SK-N-SH treated with all-trans-retinoic acid at 6 μM for 48 hours (cell line): ENCODE measurements around the gene PKMYT1.

Source experiments
- ATAC-seq: fragments of 200-7000 bp; cut with Tn5 transposase; 3 replicates; pipeline ENCODE4 v1.9.1; 2020; ENCODE audit warnings: mild to moderate bottlenecking, moderate library complexity
- BACH2 ChIP-seq: fragments of 250-450 bp; sonication (Bioruptor Pico); IDR thresholded peaks from 2 replicates; pipeline ENCODE4 v1.9.0; 2021; ENCODE audit warnings: mild to moderate bottlenecking, borderline replicate concordance
- CSDC2 ChIP-seq: fragments of 250-450 bp; sonication (Bioruptor Pico); IDR thresholded peaks from 2 replicates; pipeline ENCODE4 v1.5.0; 2020; ENCODE audit warnings: mild to moderate bottlenecking, moderate library complexity
- ESRRG ChIP-seq: fragments of 250-450 bp; sonication (Bioruptor Pico); IDR thresholded peaks from 2 replicates; pipeline ENCODE4 v1.6.1; 2021; ENCODE audit warnings: mild to moderate bottlenecking
- GLIS3 ChIP-seq: fragments of 250-450 bp; sonication (Bioruptor Pico); IDR thresholded peaks from 2 replicates; pipeline ENCODE4 v1.5.0; 2020; ENCODE audit warnings: mild to moderate bottlenecking, moderate library complexity
- ISL1 ChIP-seq: fragments of 250-450 bp; sonication (Bioruptor Pico); IDR thresholded peaks from 2 replicates; pipeline ENCODE4 v2.1.2; 2022; ENCODE audit warnings: mild to moderate bottlenecking, moderate library complexity
- OSR1 ChIP-seq: fragments of 250-450 bp; sonication (Bioruptor Pico); IDR thresholded peaks from 2 replicates; pipeline ENCODE4 v1.8.0; 2022; ENCODE audit warnings: moderate library complexity, mild to moderate bottlenecking, inconsistent platforms
- POU6F1 ChIP-seq: fragments of 250-450 bp; sonication (Bioruptor Pico); IDR thresholded peaks from 2 replicates; pipeline ENCODE4 v1.8.0; 2021; ENCODE audit warnings: low read depth, mild to moderate bottlenecking, moderate library complexity, borderline replicate concordance
- SNAI2 ChIP-seq: fragments of 250-450 bp; sonication (Bioruptor Pico); IDR thresholded peaks from 2 replicates; pipeline ENCODE4 v1.5.0; 2020; ENCODE audit warnings: mild to moderate bottlenecking, moderate library complexity
- TCF4 ChIP-seq: fragments of 250-450 bp; sonication (Bioruptor Pico); IDR thresholded peaks from 2 replicates; pipeline ENCODE4 v1.8.0; 2021; ENCODE audit warnings: mild to moderate bottlenecking, moderate library complexity, borderline replicate concordance
- TOX ChIP-seq: fragments of 250-450 bp; sonication (Bioruptor Pico); IDR thresholded peaks from 2 replicates; pipeline ENCODE4 v1.8.0; 2021; ENCODE audit warnings: mild to moderate bottlenecking, moderate library complexity, borderline replicate concordance
- TSHZ2 ChIP-seq: fragments of 250-450 bp; sonication (Bioruptor Pico); IDR thresholded peaks from 2 replicates; pipeline ENCODE4 v1.5.0; 2020; ENCODE audit warnings: mild to moderate bottlenecking, moderate library complexity
- ZC3H10 ChIP-seq: fragments of 250-450 bp; sonication (Bioruptor Pico); IDR thresholded peaks from 2 replicates; pipeline ENCODE4 v1.5.1; 2021; ENCODE audit warnings: mild to moderate bottlenecking, moderate library complexity
- ZFP3 ChIP-seq: fragments of 250-450 bp; sonication (Bioruptor Pico); IDR thresholded peaks from 2 replicates; pipeline ENCODE4 v1.5.0; 2020; ENCODE audit warnings: mild to moderate bottlenecking, moderate library complexity
- ZNF70 ChIP-seq: fragments of 450-650 bp; formaldehyde crosslinking; IDR thresholded peaks from 2 replicates; pipeline ENCODE4 v1.5.0; 2020; ENCODE audit warnings: mild to moderate bottlenecking, moderate library complexity
- ZNF8 ChIP-seq: fragments of 450-650 bp; formaldehyde crosslinking; IDR thresholded peaks from 2 replicates; pipeline ENCODE4 v1.5.0; 2020; ENCODE audit warnings: mild to moderate bottlenecking, moderate library complexity
- TF ChIP-seq, protein P1 (sequence below): fragments of 250-450 bp; sonication (Bioruptor Pico); IDR thresholded peaks from 2 replicates; pipeline ENCODE4 v1.8.0; 2020; ENCODE audit warnings: mild to moderate bottlenecking, moderate library complexity, borderline replicate concordance
- TF ChIP-seq, protein P2 (sequence below): fragments of 250-450 bp; sonication (Bioruptor Pico); IDR thresholded peaks from 2 replicates; pipeline ENCODE4 v1.5.1; 2020; ENCODE audit warnings: low read depth, mild to moderate bottlenecking, moderate library complexity
- TF ChIP-seq, protein P3 (sequence below): fragments of 250-450 bp; sonication (Bioruptor Pico); IDR thresholded peaks from 2 replicates; pipeline ENCODE4 v1.5.1; 2021; ENCODE audit warnings: mild to moderate bottlenecking, moderate library complexity

The PKMYT1 gene

GRCh38 chr16:3021449-3022207 lies 41.4 kb upstream of the PKMYT1 start:
- ATAC-seq = peak; percentile 41

DNA sequence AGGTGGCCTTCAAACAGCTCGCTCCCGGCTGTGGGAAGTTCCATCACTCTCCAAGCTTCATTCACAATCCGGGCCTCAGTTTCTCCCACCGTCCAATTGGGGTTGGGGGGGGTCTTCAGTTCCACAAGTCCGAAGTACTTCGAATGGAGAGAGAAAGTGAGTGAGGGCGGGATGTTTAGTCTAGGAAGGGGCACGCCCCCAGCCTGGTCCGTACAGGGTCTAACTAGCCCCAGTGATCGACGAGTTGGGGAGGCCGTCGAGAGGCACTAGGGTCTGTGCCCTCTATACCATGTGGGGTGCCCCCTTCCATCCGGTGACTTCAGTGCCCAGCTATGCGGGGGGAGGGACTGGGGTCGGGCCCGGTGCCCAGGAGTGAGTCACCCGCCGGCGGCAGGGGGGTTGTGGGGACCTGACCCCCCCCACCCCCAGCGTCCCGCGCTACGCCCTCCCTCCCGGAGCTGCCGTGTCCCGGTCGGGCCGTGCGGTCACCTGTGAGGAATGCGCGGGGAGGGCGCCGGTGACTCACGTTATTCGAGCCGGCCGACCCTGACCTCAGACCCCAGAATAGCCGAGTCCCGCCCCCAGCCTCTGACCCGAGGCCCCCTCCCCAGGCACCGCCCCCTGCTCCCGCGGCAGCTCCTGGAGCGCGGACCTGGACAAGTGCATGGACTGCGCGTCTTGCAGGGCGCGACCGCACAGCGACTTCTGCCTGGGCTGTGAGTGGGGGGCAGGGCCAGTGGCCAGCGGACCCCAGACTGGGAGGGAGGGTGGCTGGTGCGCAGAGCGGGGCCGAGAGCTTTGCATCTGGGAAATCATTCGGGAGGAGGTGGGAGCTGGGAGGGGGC lies 40.6 kb upstream of the PKMYT1 start:
- ATAC-seq = peak; percentile 29
- TF ChIP-seq, protein P1, sequence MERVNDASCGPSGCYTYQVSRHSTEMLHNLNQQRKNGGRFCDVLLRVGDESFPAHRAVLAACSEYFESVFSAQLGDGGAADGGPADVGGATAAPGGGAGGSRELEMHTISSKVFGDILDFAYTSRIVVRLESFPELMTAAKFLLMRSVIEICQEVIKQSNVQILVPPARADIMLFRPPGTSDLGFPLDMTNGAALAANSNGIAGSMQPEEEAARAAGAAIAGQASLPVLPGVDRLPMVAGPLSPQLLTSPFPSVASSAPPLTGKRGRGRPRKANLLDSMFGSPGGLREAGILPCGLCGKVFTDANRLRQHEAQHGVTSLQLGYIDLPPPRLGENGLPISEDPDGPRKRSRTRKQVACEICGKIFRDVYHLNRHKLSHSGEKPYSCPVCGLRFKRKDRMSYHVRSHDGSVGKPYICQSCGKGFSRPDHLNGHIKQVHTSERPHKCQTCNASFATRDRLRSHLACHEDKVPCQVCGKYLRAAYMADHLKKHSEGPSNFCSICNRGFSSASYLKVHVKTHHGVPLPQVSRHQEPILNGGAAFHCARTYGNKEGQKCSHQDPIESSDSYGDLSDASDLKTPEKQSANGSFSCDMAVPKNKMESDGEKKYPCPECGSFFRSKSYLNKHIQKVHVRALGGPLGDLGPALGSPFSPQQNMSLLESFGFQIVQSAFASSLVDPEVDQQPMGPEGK (CRISPR knock-in tag) = peak; percentile 98
- TF ChIP-seq ZNF8 (no peak), ZC3H10 (peak; percentile 30; the same call in 1 of the 2 replicates), SNAI2 (CRISPR knock-in tag) (no peak), GLIS3 (peak; percentile 88), ISL1 (CRISPR knock-in tag) (0 out of 2 replicates have a peak, but pooled peaks have one; percentile 13), CSDC2 (CRISPR knock-in tag) (0 out of 2 replicates have a peak, but pooled peaks have one; percentile 12)
- TF ChIP-seq, protein P2, sequence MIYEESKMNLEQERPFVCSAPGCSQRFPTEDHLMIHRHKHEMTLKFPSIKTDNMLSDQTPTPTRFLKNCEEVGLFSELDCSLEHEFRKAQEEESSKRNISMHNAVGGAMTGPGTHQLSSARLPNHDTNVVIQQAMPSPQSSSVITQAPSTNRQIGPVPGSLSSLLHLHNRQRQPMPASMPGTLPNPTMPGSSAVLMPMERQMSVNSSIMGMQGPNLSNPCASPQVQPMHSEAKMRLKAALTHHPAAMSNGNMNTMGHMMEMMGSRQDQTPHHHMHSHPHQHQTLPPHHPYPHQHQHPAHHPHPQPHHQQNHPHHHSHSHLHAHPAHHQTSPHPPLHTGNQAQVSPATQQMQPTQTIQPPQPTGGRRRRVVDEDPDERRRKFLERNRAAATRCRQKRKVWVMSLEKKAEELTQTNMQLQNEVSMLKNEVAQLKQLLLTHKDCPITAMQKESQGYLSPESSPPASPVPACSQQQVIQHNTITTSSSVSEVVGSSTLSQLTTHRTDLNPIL (CRISPR knock-in tag) = peak; percentile 73; the same call in 1 of the 2 replicates

More at GRCh38 chr16:3021449-3022207, 41.4 kb upstream of the PKMYT1 start:
- no peak for TF ChIP-seq TSHZ2 (CRISPR knock-in tag)
- no peak for TF ChIP-seq ZFP3 (CRISPR knock-in tag)
- TF ChIP-seq TCF4 = no peak
- TF ChIP-seq CSDC2 (CRISPR knock-in tag) = no peak
- no peak for TF ChIP-seq ESRRG (CRISPR knock-in tag)
- TF ChIP-seq POU6F1 = no peak
- no peak for TF ChIP-seq BACH2 (CRISPR knock-in tag)
- TF ChIP-seq SNAI2 (CRISPR knock-in tag) = no peak
- TF ChIP-seq GLIS3 = no peak
- TF ChIP-seq ZC3H10 = no peak
- TF ChIP-seq, protein P3, sequence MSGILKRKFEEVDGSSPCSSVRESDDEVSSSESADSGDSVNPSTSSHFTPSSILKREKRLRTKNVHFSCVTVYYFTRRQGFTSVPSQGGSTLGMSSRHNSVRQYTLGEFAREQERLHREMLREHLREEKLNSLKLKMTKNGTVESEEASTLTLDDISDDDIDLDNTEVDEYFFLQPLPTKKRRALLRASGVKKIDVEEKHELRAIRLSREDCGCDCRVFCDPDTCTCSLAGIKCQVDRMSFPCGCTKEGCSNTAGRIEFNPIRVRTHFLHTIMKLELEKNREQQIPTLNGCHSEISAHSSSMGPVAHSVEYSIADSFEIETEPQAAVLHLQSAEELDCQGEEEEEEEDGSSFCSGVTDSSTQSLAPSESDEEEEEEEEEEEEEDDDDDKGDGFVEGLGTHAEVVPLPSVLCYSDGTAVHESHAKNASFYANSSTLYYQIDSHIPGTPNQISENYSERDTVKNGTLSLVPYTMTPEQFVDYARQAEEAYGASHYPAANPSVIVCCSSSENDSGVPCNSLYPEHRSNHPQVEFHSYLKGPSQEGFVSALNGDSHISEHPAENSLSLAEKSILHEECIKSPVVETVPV (CRISPR knock-in tag) = no peak
- no peak for TF ChIP-seq TOX (CRISPR knock-in tag)
- no peak for TF ChIP-seq OSR1 (CRISPR knock-in tag)
- TF ChIP-seq, protein P1 (CRISPR knock-in tag) = no peak
- TF ChIP-seq ZNF70 (CRISPR knock-in tag) = no peak
